DND-41 (cell line): ENCODE data around the gene ARMC9.

Source experiments
- EZH2 ChIP-seq: IDR thresholded peaks from 3 replicates; pipeline ENCODE4 v1.6.1; 2012; ENCODE audit warnings: borderline replicate concordance, low read depth, mild to moderate bottlenecking, moderate library complexity, low read length, inconsistent platforms; ENCODE audit not compliant: severe bottlenecking
- TF ChIP-seq, protein P1 (sequence below): IDR thresholded peaks from 2 replicates; pipeline ENCODE4 v1.5.1; 2012; ENCODE audit warnings: borderline replicate concordance, low read length, moderate library complexity, mild to moderate bottlenecking; ENCODE audit not compliant: poor library complexity, severe bottlenecking; ENCODE audit errors: extremely low read depth

DNA sequence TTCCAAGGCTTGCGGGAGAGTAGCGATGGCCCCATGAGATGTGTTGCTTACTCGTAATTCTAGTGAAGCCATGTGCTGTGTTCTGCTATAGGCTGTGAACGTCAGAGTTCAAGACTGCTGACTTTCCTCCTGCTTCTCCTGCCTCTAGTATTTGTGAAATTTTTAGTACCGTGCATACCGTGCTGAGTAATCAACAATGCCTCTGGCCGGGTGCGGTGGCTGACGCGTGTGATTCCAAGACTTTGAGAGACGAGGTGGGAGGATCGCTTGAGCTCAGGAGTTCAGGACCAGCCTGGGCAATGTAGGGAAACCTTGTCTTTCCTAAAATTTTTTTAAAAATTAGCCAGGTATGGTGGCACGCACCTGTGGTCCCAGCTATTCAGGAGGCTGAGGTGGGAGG is 137.2 kb downstream of the ARMC9 start:
- TF ChIP-seq, protein P1, sequence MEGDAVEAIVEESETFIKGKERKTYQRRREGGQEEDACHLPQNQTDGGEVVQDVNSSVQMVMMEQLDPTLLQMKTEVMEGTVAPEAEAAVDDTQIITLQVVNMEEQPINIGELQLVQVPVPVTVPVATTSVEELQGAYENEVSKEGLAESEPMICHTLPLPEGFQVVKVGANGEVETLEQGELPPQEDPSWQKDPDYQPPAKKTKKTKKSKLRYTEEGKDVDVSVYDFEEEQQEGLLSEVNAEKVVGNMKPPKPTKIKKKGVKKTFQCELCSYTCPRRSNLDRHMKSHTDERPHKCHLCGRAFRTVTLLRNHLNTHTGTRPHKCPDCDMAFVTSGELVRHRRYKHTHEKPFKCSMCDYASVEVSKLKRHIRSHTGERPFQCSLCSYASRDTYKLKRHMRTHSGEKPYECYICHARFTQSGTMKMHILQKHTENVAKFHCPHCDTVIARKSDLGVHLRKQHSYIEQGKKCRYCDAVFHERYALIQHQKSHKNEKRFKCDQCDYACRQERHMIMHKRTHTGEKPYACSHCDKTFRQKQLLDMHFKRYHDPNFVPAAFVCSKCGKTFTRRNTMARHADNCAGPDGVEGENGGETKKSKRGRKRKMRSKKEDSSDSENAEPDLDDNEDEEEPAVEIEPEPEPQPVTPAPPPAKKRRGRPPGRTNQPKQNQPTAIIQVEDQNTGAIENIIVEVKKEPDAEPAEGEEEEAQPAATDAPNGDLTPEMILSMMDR = no peak
- no peak for TF ChIP-seq EZH2
